ENCODE data around the gene SELENOV.

SELENOV gene

GRCh38 chr19:39492788-39493187, 22.2 kb upstream of the SELENOV start:
- no peak for DNase-seq

- DNase-seq: no peak
These were observed 20.3 kb upstream of the SELENOV start for GRCh38 chr19:39494661-39495060.

GRCh38 chr19:39496063-39496462, 18.9 kb upstream of the SELENOV start:
- no peak for DNase-seq

GRCh38 chr19:39497701-39497995, 17.3 kb upstream of the SELENOV start:
- DNase-seq: peak in 1 of 56 donors; percentile 6

- peak in 31 of 56 donors; percentile 7 to 52 (median 20) for DNase-seq
These were observed 16.7 kb upstream of the SELENOV start for GRCh38 chr19:39497996-39498797.

GRCh38 chr19:39498798-39499642, 15.9 kb upstream of the SELENOV start, which contains the start of gene DLL3:
Gene DLL3, plus strand, starts transcription at chr19:39498947. Its CDS starts 28 bp downstream, at chr19:39498975.
- DNase-seq: peak in 4 of 56 donors; percentile 3 to 43 (median 22)

GRCh38 chr19:39499932-39500331, 15.0 kb upstream of the SELENOV start:
- no peak for DNase-seq

GRCh38 chr19:39500543-39500942, 14.4 kb upstream of the SELENOV start:
- DNase-seq: no peak

GRCh38 chr19:39501340-39501739, 13.6 kb upstream of the SELENOV start:
- DNase-seq: no peak

- peak in 3 of 56 donors; percentile 7 to 30 (median 13) for DNase-seq
These were observed 12.1 kb upstream of the SELENOV start for GRCh38 chr19:39502640-39503417.

GRCh38 chr19:39506598-39506943, 8.4 kb upstream of the SELENOV start:
- no peak for DNase-seq

- peak in 27 of 56 donors; percentile 7 to 61 (median 20) for DNase-seq
These were observed 7.8 kb upstream of the SELENOV start for GRCh38 chr19:39506944-39507714.

- no peak for DNase-seq
These were observed 7.1 kb upstream of the SELENOV start for GRCh38 chr19:39507715-39508364.

- no peak for DNase-seq
These were observed 6.3 kb upstream of the SELENOV start for GRCh38 chr19:39508629-39509028.

- no peak for DNase-seq
These were observed 5.7 kb upstream of the SELENOV start for GRCh38 chr19:39509233-39509632.

GRCh38 chr19:39512988-39513387, 2.0 kb upstream of the SELENOV start:
- no peak for DNase-seq

- peak in 1 of 56 donors; percentile 39 for DNase-seq
These were observed 732 bp downstream of the SELENOV start for GRCh38 chr19:39515551-39516191.

- DNase-seq: no peak
These were observed 1.3 kb downstream of the SELENOV start for GRCh38 chr19:39516270-39516669.

GRCh38 chr19:39517432-39517831, 2.5 kb downstream of the SELENOV start:
- DNase-seq: no peak

GRCh38 chr19:39518458-39518857, 3.5 kb downstream of the SELENOV start:
- no peak for DNase-seq
